Measurements from ENCODE around the gene THOC6. TPM values are rescaled to one million over a fixed set of nuclear protein-coding genes. Genes with fewer than 3 reads are reported as not detected.
A peak's percentile ranks its signal among the peaks of the same experiment; 100 is the strongest.

The THOC6 gene
- total RNA-seq, 1 donor from 2014 or later, result 16.6 TPM

- Mint-ChIP-seq H3K27ac (no peak overlapping the region), H3K27me3 (ENCODE audit: insufficient read depth, low read depth) (peaks cover 22% of the 10 kb centered on the region), H3K36me3 (peaks cover 9% of the 10 kb centered on the region), H3K9me3 (no peaks in the 10 kb centered on the region), H3K4me1 (peaks cover 28% of the 10 kb centered on the region), H3K4me3 (no peak overlapping the region)
- no peak for DNase-seq (ENCODE audit: low spot score)
- Histone ChIP-seq H3K9me3 (ENCODE audit: low read depth) (no peaks in the 10 kb centered on the region), H3K36me3 (no peaks in the 10 kb centered on the region), H3K27me3 (peaks cover 15% of the 10 kb centered on the region), H4K20me1 (ENCODE audit: low read depth) (peaks cover 46% of the 10 kb centered on the region), H2AFZ (replicated peaks) (no peak overlapping the region), H3F3A (ENCODE audit: low read depth) (peaks cover 24% of the 10 kb centered on the region), H3K4me2 (no peak overlapping the region), H3K9ac (no peak overlapping the region), H3K4me3 (no peak overlapping the region), H3K79me2 (ENCODE audit: low read depth) (peaks cover 10% of the 10 kb centered on the region), H3K27ac (no peak overlapping the region), H3K4me1 (peaks cover 18% of the 10 kb centered on the region)
- no peak for TF ChIP-seq EZH2 (IDR thresholded peaks at IDR 0.05)
- TF ChIP-seq EZH2phosphoT487 (IDR thresholded peaks at IDR 0.05), result no peak
- TF ChIP-seq CTCF (IDR thresholded peaks at IDR 0.05), result no peak
Observed at GRCh38 chr16:3027489-3027795, 3.6 kb downstream of the THOC6 start.

- Histone ChIP-seq H3K4me1 (peaks cover 10% of the 10 kb centered on the region), H3K27me3 (peaks cover 22% of the 10 kb centered on the region), H3F3A (ENCODE audit: low read depth) (peaks cover 17% of the 10 kb centered on the region), H3K9ac (no peak overlapping the region), H3K4me3 (peak overlapping the region; percentile 8), H3K4me2 (peak overlapping the region; percentile 74), H2AFZ (replicated peaks) (no peak overlapping the region), H3K36me3 (no peaks in the 10 kb centered on the region), H3K9me3 (ENCODE audit: low read depth) (no peaks in the 10 kb centered on the region), H3K27ac (no peak overlapping the region), H3K79me2 (ENCODE audit: low read depth) (peaks cover 10% of the 10 kb centered on the region), H4K20me1 (ENCODE audit: low read depth) (peaks cover 39% of the 10 kb centered on the region)
- peak; percentile 96 for DNase-seq (ENCODE audit: low spot score)
- Mint-ChIP-seq H3K4me1 (peaks cover 26% of the 10 kb centered on the region), H3K27ac (no peak overlapping the region), H3K27me3 (ENCODE audit: insufficient read depth, low read depth) (peaks cover 22% of the 10 kb centered on the region), H3K36me3 (peaks cover 9% of the 10 kb centered on the region), H3K9me3 (no peaks in the 10 kb centered on the region), H3K4me3 (peak overlapping the region; percentile 13)
- peak; percentile 85 for TF ChIP-seq CTCF (IDR thresholded peaks at IDR 0.05)
- TF ChIP-seq EZH2phosphoT487 (IDR thresholded peaks at IDR 0.05), result no peak
Observed at GRCh38 chr16:3027983-3028715, 4.3 kb downstream of the THOC6 start.

- Histone ChIP-seq H3K36me3 (no peaks in the 10 kb centered on the region), H3K9me3 (ENCODE audit: low read depth) (no peaks in the 10 kb centered on the region), H3K9ac (no peak overlapping the region), H4K20me1 (ENCODE audit: low read depth) (peaks cover 36% of the 10 kb centered on the region), H2AFZ (replicated peaks) (no peak overlapping the region), H3K27ac (no peak overlapping the region), H3K79me2 (ENCODE audit: low read depth) (peaks cover 10% of the 10 kb centered on the region), H3F3A (ENCODE audit: low read depth) (peaks cover 15% of the 10 kb centered on the region), H3K4me1 (peaks cover 9% of the 10 kb centered on the region), H3K27me3 (peaks cover 29% of the 10 kb centered on the region), H3K4me3 (no peak overlapping the region), H3K4me2 (no peak overlapping the region)
- Mint-ChIP-seq H3K27ac (no peak overlapping the region), H3K4me1 (peaks cover 22% of the 10 kb centered on the region), H3K27me3 (ENCODE audit: insufficient read depth, low read depth) (peaks cover 28% of the 10 kb centered on the region), H3K9me3 (no peaks in the 10 kb centered on the region), H3K4me3 (no peak overlapping the region), H3K36me3 (peaks cover 9% of the 10 kb centered on the region)
- TF ChIP-seq EZH2 (IDR thresholded peaks at IDR 0.05) (no peak), EZH2phosphoT487 (IDR thresholded peaks at IDR 0.05) (no peak), CTCF (IDR thresholded peaks at IDR 0.05) (no peak)
- DNase-seq (ENCODE audit: low spot score), result no peak
Observed at GRCh38 chr16:3028716-3029319, 5.0 kb downstream of the THOC6 start.

Measured in neural progenitor cell (in vitro differentiated cells).